IMR-90 (cell line): Measurements from ENCODE around the gene MICAL2.

Experiments used
- MXI1 ChIP-seq: IDR thresholded peaks from 2 replicates; pipeline ENCODE4 v1.6.1; 2012; ENCODE audit warnings: low read depth, mild to moderate bottlenecking, low read length, moderate library complexity, borderline replicate concordance
- POLR2A ChIP-seq: IDR thresholded peaks from 2 replicates; pipeline ENCODE4 v1.6.1; 2012; ENCODE audit warnings: mild to moderate bottlenecking, low read depth, low read length
- TF ChIP-seq, protein P1 (sequence below): conservative IDR thresholded peaks from 2 replicates; pipeline ENCODE4 v1.5.1; 2012; ENCODE audit warnings: mild to moderate bottlenecking, low read depth, low read length, improper control_type of control experiment
- TF ChIP-seq, protein P2 (sequence below): fragments of 150-350 bp; IDR thresholded peaks from 2 replicates; pipeline ENCODE4 v1.6.1; 2016; ENCODE audit warnings: low read depth, mild to moderate bottlenecking, low read length, moderate library complexity, borderline replicate concordance

DNA sequence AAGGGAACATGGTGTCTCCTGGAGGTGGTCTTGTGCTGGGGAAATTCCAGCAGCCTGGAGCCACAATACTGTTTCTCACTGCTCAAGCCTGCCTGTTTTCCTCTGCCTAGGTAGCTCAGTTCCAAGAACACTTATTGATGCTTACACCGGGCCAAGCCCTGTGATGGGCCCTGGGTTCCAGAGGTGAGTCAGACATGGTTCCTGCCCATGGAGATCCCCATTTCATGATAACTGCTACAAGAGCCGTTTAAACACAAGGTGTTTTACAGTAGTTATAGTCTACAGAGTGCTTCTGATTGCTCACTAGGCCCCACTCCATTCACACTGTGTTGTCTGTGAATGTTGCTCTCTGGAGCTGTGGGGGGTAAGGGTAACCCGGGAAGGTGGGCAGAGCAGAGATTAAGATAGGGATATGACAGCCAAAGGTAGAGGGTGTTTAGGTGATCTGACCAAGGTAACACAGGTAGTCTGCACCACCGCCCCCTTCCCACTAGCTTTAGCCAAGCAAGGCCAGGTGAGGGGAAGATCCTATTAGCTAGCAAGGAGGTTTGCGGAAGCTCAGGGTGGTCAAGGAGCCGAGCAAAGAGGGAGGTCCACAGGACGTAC is 696 bp upstream of the MICAL2 start:
- TF ChIP-seq POLR2A (no peak), MXI1 (no peak)
- TF ChIP-seq, protein P1, sequence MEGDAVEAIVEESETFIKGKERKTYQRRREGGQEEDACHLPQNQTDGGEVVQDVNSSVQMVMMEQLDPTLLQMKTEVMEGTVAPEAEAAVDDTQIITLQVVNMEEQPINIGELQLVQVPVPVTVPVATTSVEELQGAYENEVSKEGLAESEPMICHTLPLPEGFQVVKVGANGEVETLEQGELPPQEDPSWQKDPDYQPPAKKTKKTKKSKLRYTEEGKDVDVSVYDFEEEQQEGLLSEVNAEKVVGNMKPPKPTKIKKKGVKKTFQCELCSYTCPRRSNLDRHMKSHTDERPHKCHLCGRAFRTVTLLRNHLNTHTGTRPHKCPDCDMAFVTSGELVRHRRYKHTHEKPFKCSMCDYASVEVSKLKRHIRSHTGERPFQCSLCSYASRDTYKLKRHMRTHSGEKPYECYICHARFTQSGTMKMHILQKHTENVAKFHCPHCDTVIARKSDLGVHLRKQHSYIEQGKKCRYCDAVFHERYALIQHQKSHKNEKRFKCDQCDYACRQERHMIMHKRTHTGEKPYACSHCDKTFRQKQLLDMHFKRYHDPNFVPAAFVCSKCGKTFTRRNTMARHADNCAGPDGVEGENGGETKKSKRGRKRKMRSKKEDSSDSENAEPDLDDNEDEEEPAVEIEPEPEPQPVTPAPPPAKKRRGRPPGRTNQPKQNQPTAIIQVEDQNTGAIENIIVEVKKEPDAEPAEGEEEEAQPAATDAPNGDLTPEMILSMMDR, result no peak
- TF ChIP-seq, protein P2, sequence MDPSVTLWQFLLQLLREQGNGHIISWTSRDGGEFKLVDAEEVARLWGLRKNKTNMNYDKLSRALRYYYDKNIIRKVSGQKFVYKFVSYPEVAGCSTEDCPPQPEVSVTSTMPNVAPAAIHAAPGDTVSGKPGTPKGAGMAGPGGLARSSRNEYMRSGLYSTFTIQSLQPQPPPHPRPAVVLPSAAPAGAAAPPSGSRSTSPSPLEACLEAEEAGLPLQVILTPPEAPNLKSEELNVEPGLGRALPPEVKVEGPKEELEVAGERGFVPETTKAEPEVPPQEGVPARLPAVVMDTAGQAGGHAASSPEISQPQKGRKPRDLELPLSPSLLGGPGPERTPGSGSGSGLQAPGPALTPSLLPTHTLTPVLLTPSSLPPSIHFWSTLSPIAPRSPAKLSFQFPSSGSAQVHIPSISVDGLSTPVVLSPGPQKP, result no peak
